ENCODE measurements around the gene EPHB2. TPM values are rescaled to one million over a fixed set of nuclear protein-coding genes. Genes with fewer than 3 reads are reported as not detected.
A peak's percentile ranks its signal among the peaks of the same experiment; 100 is the strongest.

Gene EPHB2
- total RNA-seq, 1 donor from 2014 or later, result 6.0 TPM

DNA sequence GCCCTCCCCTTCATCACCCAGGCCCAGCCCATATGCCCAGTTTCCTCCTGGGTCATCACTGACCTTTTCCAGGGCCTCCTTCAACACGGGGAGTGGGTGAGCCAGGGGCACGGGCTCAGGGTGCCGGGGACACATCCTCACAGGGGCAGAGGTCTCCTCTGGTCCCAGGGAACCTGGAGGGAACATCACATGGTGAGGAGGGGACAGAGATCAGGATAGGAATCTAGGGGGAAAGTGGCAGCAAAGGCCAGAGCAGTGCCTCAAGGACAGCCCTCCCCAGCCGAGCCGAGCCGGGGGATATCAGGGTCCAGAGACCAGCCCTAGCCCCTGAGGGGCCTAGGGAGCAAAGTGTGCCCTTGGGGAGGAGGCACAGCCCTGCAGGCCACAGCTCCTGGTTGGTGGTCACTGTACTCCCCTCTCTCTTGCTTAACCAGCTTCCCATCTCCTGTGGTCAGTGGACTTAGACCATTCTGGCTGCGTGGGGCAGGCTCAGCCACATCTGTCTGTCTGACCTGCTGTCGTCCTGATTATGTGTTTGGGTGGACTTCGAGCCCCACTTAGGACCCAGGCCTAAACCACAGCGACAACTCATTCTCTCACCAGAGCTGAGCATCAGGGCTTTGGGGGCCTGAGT, 252.5 kb downstream of the EPHB2 start:
- intact Hi-C loops (cut with DNase I), result no loop called here
- Histone ChIP-seq H3K4me3 (no peak overlapping the region), H3K27me3 (peaks cover 6% of the 10 kb centered on the region), H3K36me3 (no peaks in the 10 kb centered on the region), H3K4me1 (no peaks in the 10 kb centered on the region), H3K27ac (no peak overlapping the region), H3K9me3 (no peaks in the 10 kb centered on the region)
- DNase-seq (no peak), ATAC-seq (no peak)
- TF ChIP-seq, protein P1, sequence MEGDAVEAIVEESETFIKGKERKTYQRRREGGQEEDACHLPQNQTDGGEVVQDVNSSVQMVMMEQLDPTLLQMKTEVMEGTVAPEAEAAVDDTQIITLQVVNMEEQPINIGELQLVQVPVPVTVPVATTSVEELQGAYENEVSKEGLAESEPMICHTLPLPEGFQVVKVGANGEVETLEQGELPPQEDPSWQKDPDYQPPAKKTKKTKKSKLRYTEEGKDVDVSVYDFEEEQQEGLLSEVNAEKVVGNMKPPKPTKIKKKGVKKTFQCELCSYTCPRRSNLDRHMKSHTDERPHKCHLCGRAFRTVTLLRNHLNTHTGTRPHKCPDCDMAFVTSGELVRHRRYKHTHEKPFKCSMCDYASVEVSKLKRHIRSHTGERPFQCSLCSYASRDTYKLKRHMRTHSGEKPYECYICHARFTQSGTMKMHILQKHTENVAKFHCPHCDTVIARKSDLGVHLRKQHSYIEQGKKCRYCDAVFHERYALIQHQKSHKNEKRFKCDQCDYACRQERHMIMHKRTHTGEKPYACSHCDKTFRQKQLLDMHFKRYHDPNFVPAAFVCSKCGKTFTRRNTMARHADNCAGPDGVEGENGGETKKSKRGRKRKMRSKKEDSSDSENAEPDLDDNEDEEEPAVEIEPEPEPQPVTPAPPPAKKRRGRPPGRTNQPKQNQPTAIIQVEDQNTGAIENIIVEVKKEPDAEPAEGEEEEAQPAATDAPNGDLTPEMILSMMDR (IDR thresholded peaks at IDR 0.05), result no peak

DNA sequence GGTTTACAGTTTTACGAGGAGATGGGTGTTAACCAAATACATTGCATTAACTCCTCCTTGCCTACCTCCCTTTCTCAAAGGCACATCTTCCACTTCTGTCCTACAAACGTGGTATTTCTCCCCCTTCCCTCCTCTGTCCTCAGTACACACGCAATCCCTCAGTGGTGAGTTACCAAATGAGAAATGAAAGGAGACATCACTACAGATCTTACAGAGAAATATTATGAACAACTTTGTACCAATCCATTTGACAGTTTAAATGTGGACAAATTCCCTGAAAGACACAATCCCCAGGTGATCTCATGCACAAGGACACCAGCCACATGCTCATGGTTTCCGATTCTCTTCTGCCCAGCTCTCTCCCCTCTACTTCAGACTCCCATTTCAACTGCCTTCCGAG, 255.7 kb downstream of the EPHB2 start:
- DNase-seq (no peak), ATAC-seq (no peak)
- TF ChIP-seq, protein P1 (IDR thresholded peaks at IDR 0.05), result no peak
- H3K4me3 ChIP-seq, result no peak overlapping the region
- intact Hi-C loops (cut with DNase I), result no loop called here
- no peaks in the 10 kb centered on the region for H3K4me1 ChIP-seq
- peaks cover 28% of the 10 kb centered on the region for H3K27me3 ChIP-seq
- no peaks in the 10 kb centered on the region for H3K9me3 ChIP-seq
- no peak overlapping the region for H3K27ac ChIP-seq
- no peaks in the 10 kb centered on the region for H3K36me3 ChIP-seq

DNA sequence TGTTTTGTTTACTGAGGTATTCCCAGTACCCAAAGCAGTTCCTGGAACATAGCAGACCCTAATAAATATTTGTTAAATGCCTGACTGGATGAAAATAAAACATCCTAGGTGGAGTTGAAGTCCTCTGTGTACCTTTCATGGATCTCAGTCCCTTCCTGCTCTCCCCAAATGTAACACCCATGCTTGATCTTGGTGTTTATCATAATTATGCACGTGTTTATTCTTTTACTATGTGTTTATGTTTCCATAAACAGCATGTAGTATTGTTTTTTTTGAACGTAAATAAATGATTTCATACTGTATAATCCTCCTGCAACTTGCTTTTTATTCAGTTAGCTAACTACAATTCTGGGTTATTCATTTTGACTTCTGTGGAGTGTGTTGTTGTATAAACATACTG, 257.2 kb downstream of the EPHB2 start:
- intact Hi-C loops (cut with DNase I), result no loop called here
- Histone ChIP-seq H3K4me3 (no peak overlapping the region), H3K9me3 (no peaks in the 10 kb centered on the region), H3K27me3 (peaks cover 35% of the 10 kb centered on the region), H3K27ac (no peak overlapping the region), H3K4me1 (no peaks in the 10 kb centered on the region), H3K36me3 (no peaks in the 10 kb centered on the region)
- ATAC-seq (no peak), DNase-seq (no peak)
- TF ChIP-seq, protein P1 (IDR thresholded peaks at IDR 0.05), result no peak

DNA sequence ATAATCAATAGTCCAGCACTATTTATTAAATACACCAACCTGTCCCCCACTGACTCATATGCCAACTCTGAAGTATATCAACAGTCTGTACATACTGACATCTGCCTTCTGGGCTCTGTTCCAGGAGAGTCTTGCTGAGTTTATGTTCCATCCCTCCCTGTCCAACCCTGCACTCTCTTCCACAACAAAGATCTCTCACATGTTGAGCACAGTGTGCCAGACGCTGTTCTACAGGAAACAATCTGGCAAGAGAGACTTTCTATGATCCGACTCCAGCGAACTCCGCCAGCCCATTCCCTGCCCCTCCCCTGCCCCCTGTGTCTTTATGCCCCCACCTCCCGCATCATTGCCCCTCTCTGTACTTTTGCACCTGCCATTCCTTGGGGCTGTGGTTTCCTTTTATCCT, 258.7 kb downstream of the EPHB2 start:
- Histone ChIP-seq H3K27me3 (peaks cover 44% of the 10 kb centered on the region), H3K4me1 (no peaks in the 10 kb centered on the region), H3K4me3 (no peak overlapping the region), H3K36me3 (no peaks in the 10 kb centered on the region), H3K27ac (no peak overlapping the region), H3K9me3 (no peaks in the 10 kb centered on the region)
- DNase-seq, result peak; percentile 12
- intact Hi-C loops (cut with DNase I), result no loop called here
- TF ChIP-seq, protein P1 (IDR thresholded peaks at IDR 0.05), result no peak
- ATAC-seq, result peak; percentile 31

DNA sequence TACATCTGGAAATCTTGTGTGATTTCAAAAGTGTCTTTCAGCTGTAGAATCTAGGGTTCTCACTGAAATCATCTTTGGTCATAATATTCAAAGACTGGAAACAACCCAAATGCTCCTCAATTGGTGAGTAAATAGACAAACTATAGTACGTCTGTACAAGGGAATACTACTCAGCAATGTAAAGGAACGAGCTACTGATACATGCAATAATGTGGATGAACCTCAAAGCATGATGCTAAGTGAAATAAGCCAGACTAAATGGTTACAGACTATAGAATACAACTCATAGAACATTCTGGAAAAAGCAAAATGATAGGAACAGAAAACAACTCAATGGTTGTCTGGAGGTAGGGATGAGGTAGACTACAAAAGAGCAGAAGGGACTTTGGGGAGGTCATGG, 259.5 kb downstream of the EPHB2 start:
- Histone ChIP-seq H3K4me3 (no peak overlapping the region), H3K4me1 (no peaks in the 10 kb centered on the region), H3K27me3 (peaks cover 41% of the 10 kb centered on the region), H3K27ac (no peak overlapping the region), H3K36me3 (no peaks in the 10 kb centered on the region), H3K9me3 (no peaks in the 10 kb centered on the region)
- intact Hi-C loops (cut with DNase I), result loop anchor here (10.0 kb wide), 1 partner anchor 225 kb away; no protein-coding TSS in a partner anchor
- no peak for ATAC-seq
- TF ChIP-seq, protein P1 (IDR thresholded peaks at IDR 0.05), result no peak
- DNase-seq, result no peak

Small RNA genes lying within 50 kb of the gene (microRNA-seq; reads per million reads assigned to microRNA genes)
- not detected for gene MIR4253 (ENCODE audit: borderline microRNAs expressed)
- not detected for gene MIR4684 (ENCODE audit: borderline microRNAs expressed)

Other genes starting within 250 kb of the EPHB2 start
- gene EPHA8, start 147.3 kb upstream of the EPHB2 start, total RNA-seq, result not detected
- 521 TPM for gene C1QA, start 74.2 kb upstream of the EPHB2 start, total RNA-seq
- 353 TPM for gene C1QC, start 67.2 kb upstream of the EPHB2 start, total RNA-seq
- gene C1QB, start 57.6 kb upstream of the EPHB2 start, total RNA-seq, result 707 TPM

Measured in upper lobe of right lung (tissue), 1 donor.